ENCODE data around the gene SLC25A45.

GRCh38 chr11:65419460-65419771 is 37.0 kb upstream of the SLC25A45 start:
- no peak for TF ChIP-seq CTCF (IDR thresholded peaks at IDR 0.05)
- no peak for TF ChIP-seq POLR2AphosphoS5 (IDR thresholded peaks at IDR 0.05; ENCODE audit: insufficient read depth in 1 of 2, low read depth in 1 of 2)
- TF ChIP-seq POLR2A (IDR thresholded peaks at IDR 0.05): no peak

Data from vagina (tissue), 2 donors.